ENCODE data around the gene CTNNA3.

DNA sequence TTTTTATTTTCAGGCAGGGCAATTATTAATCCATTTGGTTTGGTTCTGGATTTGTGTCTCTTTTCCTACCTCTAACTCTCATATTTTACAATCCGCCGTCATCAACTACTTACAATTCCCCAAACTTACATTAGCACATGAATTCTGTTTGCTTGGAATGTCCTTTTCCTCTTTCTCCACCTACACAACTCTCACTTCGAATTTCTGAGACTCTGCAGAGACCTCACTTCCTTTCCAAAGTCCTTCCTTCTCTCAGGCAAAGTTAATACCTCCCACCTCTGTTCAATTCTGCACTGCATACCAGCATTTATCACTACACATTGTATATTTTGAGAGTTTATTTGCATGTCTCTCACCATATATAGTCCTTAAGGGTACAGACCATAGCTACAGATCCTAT, 892.8 kb downstream of the CTNNA3 start:
- TF ChIP-seq, protein P1, sequence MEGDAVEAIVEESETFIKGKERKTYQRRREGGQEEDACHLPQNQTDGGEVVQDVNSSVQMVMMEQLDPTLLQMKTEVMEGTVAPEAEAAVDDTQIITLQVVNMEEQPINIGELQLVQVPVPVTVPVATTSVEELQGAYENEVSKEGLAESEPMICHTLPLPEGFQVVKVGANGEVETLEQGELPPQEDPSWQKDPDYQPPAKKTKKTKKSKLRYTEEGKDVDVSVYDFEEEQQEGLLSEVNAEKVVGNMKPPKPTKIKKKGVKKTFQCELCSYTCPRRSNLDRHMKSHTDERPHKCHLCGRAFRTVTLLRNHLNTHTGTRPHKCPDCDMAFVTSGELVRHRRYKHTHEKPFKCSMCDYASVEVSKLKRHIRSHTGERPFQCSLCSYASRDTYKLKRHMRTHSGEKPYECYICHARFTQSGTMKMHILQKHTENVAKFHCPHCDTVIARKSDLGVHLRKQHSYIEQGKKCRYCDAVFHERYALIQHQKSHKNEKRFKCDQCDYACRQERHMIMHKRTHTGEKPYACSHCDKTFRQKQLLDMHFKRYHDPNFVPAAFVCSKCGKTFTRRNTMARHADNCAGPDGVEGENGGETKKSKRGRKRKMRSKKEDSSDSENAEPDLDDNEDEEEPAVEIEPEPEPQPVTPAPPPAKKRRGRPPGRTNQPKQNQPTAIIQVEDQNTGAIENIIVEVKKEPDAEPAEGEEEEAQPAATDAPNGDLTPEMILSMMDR (IDR thresholded peaks at IDR 0.05): no peak
- TF ChIP-seq POLR2A (IDR thresholded peaks at IDR 0.05): no peak
